ENCODE results near the gene STARD7.
"Not testable (repeated sequence)": the region's sequence is repeated elsewhere in the genome, so short reads cannot be mapped to it uniquely, and the experiment has no call there.

STARD7 gene

GRCh38 chr2:96160366-96160765, 48.3 kb downstream of the STARD7 start:
- not testable (repeated sequence) for DNase-seq

- peak; percentile 77 for DNase-seq
Measured at GRCh38 chr2:96159084-96159830, 49.4 kb downstream of the STARD7 start.

- DNase-seq, result no peak
Measured at GRCh38 chr2:96158554-96158940, 50.1 kb downstream of the STARD7 start.

GRCh38 chr2:96157649-96158553, 50.7 kb downstream of the STARD7 start:
- DNase-seq, result peak; percentile 99

GRCh38 chr2:96156926-96157648, 51.5 kb downstream of the STARD7 start:
- peak; percentile 45 for DNase-seq

- DNase-seq, result peak; percentile 75
Measured at GRCh38 chr2:96156011-96156820, 52.4 kb downstream of the STARD7 start.

GRCh38 chr2:96154506-96155380, 53.9 kb downstream of the STARD7 start:
- DNase-seq, result no peak

GRCh38 chr2:96153991-96154431, 54.6 kb downstream of the STARD7 start:
- DNase-seq, result no peak

- DNase-seq, result no peak
Measured at GRCh38 chr2:96153291-96153713, 55.3 kb downstream of the STARD7 start.

- DNase-seq, result no peak
Measured at GRCh38 chr2:96152304-96153161, 56.1 kb downstream of the STARD7 start.

GRCh38 chr2:96151595-96152303, 56.9 kb downstream of the STARD7 start:
- DNase-seq, result no peak

- DNase-seq, result no peak
Measured at GRCh38 chr2:96150791-96151594, 57.6 kb downstream of the STARD7 start.

- no peak for DNase-seq
Measured at GRCh38 chr2:96150007-96150640, 58.5 kb downstream of the STARD7 start.

GRCh38 chr2:96148410-96149217, 60.0 kb downstream of the STARD7 start:
- peak; percentile 99 for DNase-seq

- peak; percentile 51 for DNase-seq
Measured at GRCh38 chr2:96147593-96148201, 60.9 kb downstream of the STARD7 start.

- DNase-seq, result no peak
Measured at GRCh38 chr2:96146881-96147592, 61.6 kb downstream of the STARD7 start.

All from stimulated activated CD4-positive, alpha-beta T cell treated with anti-CD3 and anti-CD28 coated beads, Interleukin-15, amount 100 ng/mL, for 24 hours (primary cell).